Epidermal melanocyte (primary cell): ENCODE data around the gene KIRREL3.
A peak's percentile ranks its signal among the peaks of the same experiment; 100 is the strongest.

ENCODE experiments used
- DNase-seq: peaks from one replicate; pipeline ENCODE4 v3.0.0; 2011; ENCODE audit warnings: low spot score; ENCODE audit not compliant: insufficient read length

Gene KIRREL3

GRCh38 chr11:126476266-126476924 is 524.2 kb downstream of the KIRREL3 start:
- no peak for DNase-seq

DNA sequence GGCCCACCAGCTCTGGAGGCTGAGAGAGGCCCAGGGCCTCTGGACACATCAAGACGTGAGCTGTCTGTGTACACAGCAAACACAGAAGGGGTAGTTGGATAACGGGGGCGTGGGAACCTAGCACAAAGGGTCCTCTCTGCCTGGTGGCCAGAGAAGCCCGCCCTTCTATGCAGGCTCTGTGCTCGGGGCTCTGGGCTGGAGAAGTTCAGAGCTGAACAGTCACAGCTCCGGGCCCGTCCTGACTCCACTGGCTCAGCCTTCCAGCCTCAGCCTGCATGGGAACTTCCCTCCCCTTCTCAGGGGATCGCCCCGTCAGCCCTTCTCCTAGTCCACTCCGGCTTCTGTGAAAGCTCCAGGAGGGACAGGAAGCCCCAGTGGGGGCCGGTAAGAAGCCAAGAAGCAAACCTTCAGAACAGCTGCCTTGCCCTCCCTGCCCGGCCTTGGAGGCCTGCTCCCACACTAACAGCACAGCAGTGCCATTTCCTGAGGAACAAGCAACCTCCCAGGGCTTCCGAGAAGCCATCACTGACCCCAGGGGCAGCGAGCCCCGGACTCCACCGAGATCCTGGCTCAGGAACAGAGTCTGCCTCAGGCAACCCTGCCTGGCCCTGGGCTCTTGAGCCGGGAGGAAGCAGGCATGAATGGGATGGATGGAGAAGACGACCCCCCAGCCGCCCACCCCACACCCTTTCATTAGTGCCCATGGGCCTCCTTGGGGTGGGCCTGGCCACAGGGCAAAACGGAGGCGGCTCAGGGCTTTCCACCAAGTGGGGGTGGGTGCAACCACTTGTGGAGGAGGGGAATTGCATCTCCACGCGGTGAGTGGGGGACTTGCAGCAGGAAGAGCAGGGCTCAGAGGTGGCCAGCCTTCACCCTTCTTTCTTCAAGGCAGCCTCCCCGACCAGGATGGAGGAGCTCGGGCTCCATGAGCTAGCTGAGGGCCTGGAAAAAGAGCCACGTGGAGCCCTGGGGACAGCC is 525.3 kb downstream of the KIRREL3 start:
- no peak for DNase-seq

- no peak for DNase-seq
Observed at GRCh38 chr11:126474220-126474619, 526.4 kb downstream of the KIRREL3 start.

- DNase-seq: no peak
Observed at GRCh38 chr11:126473269-126473668, 527.3 kb downstream of the KIRREL3 start.

GRCh38 chr11:126469311-126469710 is 531.3 kb downstream of the KIRREL3 start:
- no peak for DNase-seq

- DNase-seq: no peak
Observed at GRCh38 chr11:126468102-126468521, 532.5 kb downstream of the KIRREL3 start.

DNA sequence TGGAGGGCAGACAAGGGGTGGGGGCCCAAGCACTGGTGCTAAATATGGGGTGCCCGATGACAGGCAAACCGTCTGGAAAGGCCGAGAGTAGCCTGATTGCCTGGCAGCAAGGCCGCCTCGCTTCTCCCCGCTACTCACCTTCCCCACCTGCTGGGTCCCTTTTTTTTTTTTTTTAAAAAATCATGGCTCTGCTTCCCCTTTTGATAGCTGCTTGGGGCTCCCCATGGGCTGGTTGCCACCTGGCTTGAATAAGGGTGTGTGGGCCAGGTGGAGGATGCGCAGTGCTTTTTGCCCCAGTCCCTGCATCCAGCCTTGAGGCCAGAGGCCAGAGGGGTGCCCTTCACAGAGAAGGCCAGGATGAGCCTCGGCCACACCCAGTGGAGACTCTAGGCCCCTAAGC is 533.1 kb downstream of the KIRREL3 start:
- DNase-seq: no peak

- DNase-seq: no peak
Observed at GRCh38 chr11:126467046-126467370, 533.6 kb downstream of the KIRREL3 start.

GRCh38 chr11:126466236-126467045 is 534.1 kb downstream of the KIRREL3 start:
- DNase-seq: no peak

DNA sequence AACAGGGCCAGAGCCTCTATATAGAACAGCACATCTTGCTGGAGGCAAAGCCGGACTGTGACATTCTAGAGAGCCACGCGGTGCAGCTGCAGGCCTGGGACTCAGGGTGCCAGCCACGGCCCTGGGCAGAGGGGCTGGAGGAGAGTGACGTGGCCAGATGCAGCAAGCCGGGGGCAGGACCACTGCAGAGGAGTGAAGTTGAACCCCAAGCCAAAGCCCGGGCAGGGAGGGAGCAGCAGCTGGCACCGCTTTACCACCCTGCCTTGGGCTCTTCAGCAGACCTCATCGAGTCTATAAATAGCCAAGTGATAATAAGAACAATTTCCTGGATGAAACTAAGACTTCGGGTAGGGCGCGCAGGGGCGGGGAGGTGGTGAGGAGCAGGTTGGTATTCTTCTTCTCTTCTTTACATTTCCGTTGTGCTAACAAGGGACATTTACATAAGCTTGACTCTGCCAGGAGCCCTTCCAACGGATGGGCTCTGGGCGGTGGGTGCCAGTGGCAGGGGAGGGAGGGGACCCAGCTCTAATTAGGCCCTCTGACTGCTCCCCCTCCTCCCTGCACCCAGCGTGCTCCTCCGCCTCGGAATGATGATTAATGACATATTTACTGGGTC is 534.9 kb downstream of the KIRREL3 start:
- DNase-seq: no peak

DNA sequence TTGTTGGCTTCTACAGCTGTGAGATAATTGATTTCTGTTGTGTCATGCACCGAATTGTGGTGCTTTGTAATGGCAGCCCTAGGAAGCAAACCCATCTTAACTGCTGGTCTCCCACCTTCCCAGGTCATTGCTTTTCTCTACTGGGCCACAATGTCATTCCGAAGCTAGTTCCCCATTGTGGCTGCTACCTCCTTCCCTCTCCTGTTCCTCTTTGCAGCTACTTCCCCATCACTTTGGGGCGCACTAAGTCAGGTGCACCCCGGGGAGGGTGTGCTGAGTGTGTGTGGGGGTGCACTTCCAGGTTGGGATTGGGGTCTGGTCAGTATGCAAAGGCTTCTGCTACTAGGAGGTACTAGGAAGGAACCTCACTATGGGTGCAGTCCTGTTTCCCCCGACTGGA is 535.8 kb downstream of the KIRREL3 start:
- no peak for DNase-seq

DNA sequence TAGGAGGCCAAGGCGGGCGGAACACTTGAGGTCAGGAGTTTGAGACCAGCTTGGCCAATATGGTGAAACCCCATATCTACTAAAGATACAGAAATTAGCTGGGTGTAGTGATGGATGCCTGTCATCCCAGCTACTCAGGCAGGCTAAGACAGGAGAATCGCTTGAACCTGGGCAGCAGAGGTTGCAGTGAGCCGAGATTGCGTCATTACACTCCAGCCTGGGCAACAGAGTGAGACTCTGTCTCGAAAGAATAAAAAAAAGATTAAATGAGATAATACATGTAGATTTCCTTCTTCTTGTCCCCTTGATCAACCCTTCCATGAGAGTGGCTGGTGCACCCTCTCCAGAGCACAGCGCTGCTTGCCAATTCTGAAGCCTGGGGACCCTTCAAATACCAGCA is 538.1 kb downstream of the KIRREL3 start:
- no peak for DNase-seq

DNA sequence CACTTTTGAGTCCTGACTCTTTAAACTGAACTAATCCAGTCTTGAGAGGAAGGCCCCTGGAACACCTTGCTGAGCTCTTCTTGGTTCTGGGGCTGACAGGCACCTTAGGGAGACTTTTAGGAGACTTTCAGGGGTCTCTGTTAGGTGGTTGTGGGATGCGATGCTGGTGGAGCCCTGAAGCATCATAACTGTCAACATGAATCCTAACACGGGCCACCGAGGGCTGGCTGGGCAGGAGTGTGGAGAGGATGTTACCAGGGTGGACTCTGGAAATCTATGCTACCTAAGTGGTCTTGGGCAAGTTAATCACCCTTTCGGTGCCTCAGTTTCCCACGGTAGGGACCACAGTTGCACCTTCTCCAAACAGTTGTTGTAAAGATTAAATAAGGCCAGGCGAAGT is 538.6 kb downstream of the KIRREL3 start:
- DNase-seq: no peak

- no peak for DNase-seq
Observed at GRCh38 chr11:126461096-126461440, 539.5 kb downstream of the KIRREL3 start.

GRCh38 chr11:126460417-126461095 is 540.0 kb downstream of the KIRREL3 start:
- DNase-seq: no peak

GRCh38 chr11:126459691-126460281 is 540.8 kb downstream of the KIRREL3 start:
- peak; percentile 57 for DNase-seq

DNA sequence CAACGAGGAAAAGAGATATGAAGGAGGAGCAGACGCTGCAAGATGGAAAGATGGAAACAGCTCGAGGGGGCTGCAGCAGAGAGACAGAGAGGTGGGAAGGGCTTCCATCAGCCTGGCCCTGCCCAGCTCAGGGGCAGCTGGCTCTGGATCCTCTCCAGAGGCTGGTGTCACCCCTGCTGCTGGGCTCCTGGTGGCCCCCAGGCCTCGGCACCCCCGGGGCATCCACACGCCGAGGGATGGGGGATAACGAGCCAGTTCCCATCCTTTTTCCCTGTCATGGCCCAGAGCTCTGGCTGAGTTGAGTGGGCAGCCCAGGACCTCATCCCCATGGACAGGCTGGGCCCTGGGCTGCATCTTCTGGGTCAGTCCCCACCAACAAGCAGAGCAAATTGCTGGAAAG is 542.8 kb downstream of the KIRREL3 start:
- no peak for DNase-seq

DNA sequence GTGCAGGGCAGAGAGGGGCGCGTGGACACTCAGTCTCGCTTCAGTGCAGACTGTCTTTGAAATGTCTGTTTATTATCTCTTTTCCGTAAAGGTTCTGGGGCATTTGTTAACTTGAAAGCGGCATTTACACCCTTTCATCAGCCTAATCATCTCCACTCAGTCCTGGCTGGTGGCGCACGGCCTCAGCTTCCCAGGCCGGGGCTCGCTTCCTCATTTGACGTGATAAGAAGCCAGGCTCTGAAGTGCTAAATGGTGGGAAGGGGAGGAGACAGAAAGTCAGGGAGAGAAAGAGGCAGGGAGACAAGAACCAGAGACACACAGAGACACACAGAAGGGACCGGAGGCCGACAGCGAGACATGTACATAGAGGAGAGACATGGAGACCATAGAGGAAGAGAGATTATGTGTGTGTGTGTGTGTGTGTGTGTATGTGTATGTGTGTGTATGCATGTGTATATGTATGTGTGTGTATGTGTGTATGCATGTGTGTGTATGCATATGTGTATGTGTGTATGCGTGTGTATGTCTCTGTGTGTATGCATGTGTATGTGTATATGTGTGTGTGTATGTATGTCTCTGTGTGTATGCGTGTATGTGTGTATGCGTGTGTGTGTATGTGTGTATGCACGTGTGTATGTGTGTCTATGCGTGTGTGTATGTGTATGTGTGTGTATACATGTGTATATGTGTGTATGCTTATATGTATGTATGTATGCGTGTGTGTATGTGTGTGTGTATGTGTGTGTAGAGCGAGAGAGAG is 543.6 kb downstream of the KIRREL3 start:
- DNase-seq: no peak

DNA sequence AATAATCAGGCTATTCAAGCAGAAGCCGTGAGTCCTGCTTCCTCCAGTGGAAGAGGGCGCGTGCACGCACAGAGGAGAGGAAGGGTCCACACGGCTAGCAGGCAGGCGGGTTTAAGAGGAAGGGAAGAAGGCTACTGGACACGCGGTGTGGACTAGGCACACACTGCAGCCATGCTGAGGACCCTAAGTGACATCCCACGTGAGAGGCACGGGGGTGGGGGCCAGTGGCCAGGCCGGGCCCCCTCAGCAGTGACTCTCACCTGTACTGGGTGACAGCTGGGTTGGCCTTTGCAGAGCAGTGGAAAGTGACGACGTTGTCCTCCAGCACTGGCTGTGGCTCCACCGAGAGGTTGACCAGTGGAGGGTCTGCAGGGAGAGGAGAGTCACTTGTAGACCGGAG is 544.5 kb downstream of the KIRREL3 start:
- no peak for DNase-seq
